Caco-2 (cell line): ENCODE data around the gene COPRS. TPM values are rescaled to one million over a fixed set of nuclear protein-coding genes. Genes with fewer than 3 reads are reported as not detected.

Experiments
- BruUV-seq: library from RNA; stranded (reverse); fragments of 400-500 nt; replicated peaks from 2 replicates; lab custom pipeline; 2021; lab: Mats Ljungman, UMichigan
- CTCF ChIA-PET: fragments of 300-600 bp; sonication (Branson Sonifier 250); formaldehyde crosslinking; loops from one replicate; lab custom pipeline; 2022; ENCODE audit warnings: antibody characterized with exemption; lab: Charles Lee
- POLR2A ChIA-PET: fragments of 300-600 bp; sonication (Branson Sonifier 250); formaldehyde crosslinking; loops from one replicate; lab custom pipeline; 2022; ENCODE audit warnings: antibody characterized with exemption; lab: Charles Lee
- DNase-seq, 2 experiments: peaks; one replicate each; pipeline versions ENCODE4 v3.0.0 to v3.0.0-alpha.2; 2020 to 2022
- H3K27me3 ChIP-seq: replicated peaks from 2 replicates; pipeline ENCODE4 v1.6.0; 2011; ENCODE audit warnings: low read length; ENCODE audit not compliant: control insufficient read depth, insufficient read depth
- H3K36me3 ChIP-seq: 2 replicates; pipeline ENCODE4 v1.5.1; 2011; ENCODE audit warnings: low read length; ENCODE audit not compliant: control insufficient read depth, insufficient read depth
- H3K4me1 ChIP-seq: fragments of 250-450 bp; sonication (Bioruptor Pico); 2 replicates; pipeline ENCODE4 v1.5.1; 2020; ENCODE audit warnings: mild to moderate bottlenecking
- H3K4me3 ChIP-seq: 2 replicates; pipeline ENCODE4 v1.5.1; 2011; ENCODE audit warnings: low read depth, mild to moderate bottlenecking, control low read depth, low read length
- H3K9me3 ChIP-seq: fragments of 250-450 bp; sonication (Bioruptor Pico); 2 replicates; pipeline ENCODE4 v1.5.1; 2020; ENCODE audit warnings: mild to moderate bottlenecking, moderate library complexity
- H3K27ac Mint-ChIP-seq: one replicate; pipeline ENCODE4 v1.8.0; 2022; ENCODE audit warnings: mixed read lengths; ENCODE audit not compliant: unreplicated experiment
- H3K27me3 Mint-ChIP-seq: one replicate; pipeline ENCODE4 v1.8.0; 2022; ENCODE audit warnings: mixed read lengths; ENCODE audit not compliant: insufficient read depth, unreplicated experiment
- H3K36me3 Mint-ChIP-seq: one replicate; pipeline ENCODE4 v1.8.0; 2022; ENCODE audit warnings: mild to moderate bottlenecking, mixed read lengths; ENCODE audit not compliant: insufficient read depth, unreplicated experiment
- H3K4me1 Mint-ChIP-seq: one replicate; pipeline ENCODE4 v1.8.0; 2022; ENCODE audit warnings: low read depth, mixed read lengths; ENCODE audit not compliant: unreplicated experiment
- H3K4me3 Mint-ChIP-seq: one replicate; pipeline ENCODE4 v1.8.0; 2022; ENCODE audit warnings: mild to moderate bottlenecking, moderate library complexity, mixed read lengths; ENCODE audit not compliant: unreplicated experiment
- H3K9me3 Mint-ChIP-seq: one replicate; pipeline ENCODE4 v1.8.0; 2022; ENCODE audit warnings: mixed read lengths; ENCODE audit not compliant: unreplicated experiment
- intact Hi-C: fragments of 100-400 bp; cut with micrococcal nuclease; formaldehyde crosslinking; loops from one replicate; pipeline ENCODE4 v1.10.0; 2022; ENCODE audit not compliant: unreplicated experiment
- total RNA-seq: library from RNA; stranded (reverse); gene quantifications from 2 replicates; pipeline ENCODE4 v1.2.3, GENCODE V29; 2022
- TF ChIP-seq, protein P1 (sequence below), 2 experiments: fragments of 200-600 bp in 1 of 2; IDR thresholded peaks; 1 replicate in 1 of 2; 2 replicates in 1 of 2; pipeline versions ENCODE4 v1.5.1 to v1.8.0; 2011 to 2022; ENCODE audit warnings: antibody characterized with exemption in 1 of 2, control low read depth in 1 of 2, inconsistent platforms in 1 of 2, low read depth in 1 of 2, low read length in 1 of 2, mild to moderate bottlenecking in 1 of 2, moderate library complexity in 1 of 2; ENCODE audit not compliant: insufficient read depth in 1 of 2, severe bottlenecking in 1 of 2, unreplicated experiment in 1 of 2

Gene COPRS
- total RNA-seq, 1 experiment from 2014 or later, result 62.2 TPM

DNA sequence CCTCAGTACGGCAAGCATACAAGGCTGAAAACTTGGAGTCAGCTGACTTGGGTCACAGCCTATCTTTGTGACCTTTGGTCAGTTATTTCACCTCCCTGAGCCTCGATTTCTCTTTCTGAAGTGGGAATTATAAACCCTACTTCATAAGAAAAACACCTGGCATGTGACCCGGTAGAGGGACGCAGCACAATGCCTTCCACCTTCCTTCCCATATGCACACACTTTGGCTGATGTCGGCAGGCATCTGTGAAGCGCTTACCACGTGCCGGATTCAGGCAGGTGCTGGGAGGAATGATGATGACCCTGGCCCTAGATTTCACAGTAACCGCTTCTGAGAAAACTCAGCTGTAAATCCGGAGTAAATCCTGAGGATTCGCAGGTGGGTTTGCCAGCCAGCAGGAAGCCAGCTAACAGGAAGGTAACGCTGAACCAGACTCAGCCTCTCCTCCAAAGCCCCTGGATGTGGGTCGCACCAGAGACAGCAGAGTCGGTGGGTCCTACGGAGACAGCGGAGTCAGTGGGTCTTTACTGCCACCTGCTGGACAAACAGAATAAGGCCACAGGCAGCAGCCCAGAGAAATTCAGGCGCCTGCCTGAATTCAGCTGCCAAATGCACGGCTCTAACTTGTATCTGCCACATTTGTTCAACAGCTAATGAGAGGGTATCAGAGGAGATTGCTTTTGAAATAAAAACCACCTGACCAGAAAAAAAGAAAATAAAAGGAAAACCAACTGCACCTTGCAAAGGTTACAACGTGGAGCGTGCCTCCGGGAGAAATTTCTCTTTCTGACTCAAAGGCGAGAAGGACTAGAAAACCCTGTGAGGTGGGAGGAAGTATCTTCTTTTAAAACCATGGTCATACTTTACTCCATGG lies 16.6 kb downstream of the COPRS start:
- ChIA-PET CTCF (interaction anchor here (0.6 to 2.1 kb wide), 14 partner anchors 17 to 405 kb away, joined by 3 to 30 read pairs (median 4); partner anchors contain the start of gene COPRS), POLR2A (interaction anchor here (0.7 kb wide), 1 partner anchor 283 kb away, joined by 3 read pairs; no protein-coding TSS in a partner anchor)
- Mint-ChIP-seq H3K36me3 (no peaks in the 10 kb centered on the region), H3K27me3 (no peaks in the 10 kb centered on the region), H3K4me1 (peaks cover 7% of the 10 kb centered on the region), H3K4me3 (no peak overlapping the region), H3K9me3 (no peaks in the 10 kb centered on the region), H3K27ac (no peak overlapping the region)
- H3K27me3 ChIP-seq, result no peaks in the 10 kb centered on the region
- intact Hi-C loops, result loop anchor here (1.0 to 5.0 kb wide), 5 partner anchors 38 to 405 kb away; no protein-coding TSS in a partner anchor
- peak overlapping the region; percentile 41 for H3K4me3 ChIP-seq
- no TSS peak for BruUV-seq
- H3K9me3 ChIP-seq, result no peaks in the 10 kb centered on the region
- H3K36me3 ChIP-seq, result no peaks in the 10 kb centered on the region
- peaks cover 6% of the 10 kb centered on the region for H3K4me1 ChIP-seq
- peak; percentile 80 to 86 for DNase-seq
- TF ChIP-seq, protein P1, sequence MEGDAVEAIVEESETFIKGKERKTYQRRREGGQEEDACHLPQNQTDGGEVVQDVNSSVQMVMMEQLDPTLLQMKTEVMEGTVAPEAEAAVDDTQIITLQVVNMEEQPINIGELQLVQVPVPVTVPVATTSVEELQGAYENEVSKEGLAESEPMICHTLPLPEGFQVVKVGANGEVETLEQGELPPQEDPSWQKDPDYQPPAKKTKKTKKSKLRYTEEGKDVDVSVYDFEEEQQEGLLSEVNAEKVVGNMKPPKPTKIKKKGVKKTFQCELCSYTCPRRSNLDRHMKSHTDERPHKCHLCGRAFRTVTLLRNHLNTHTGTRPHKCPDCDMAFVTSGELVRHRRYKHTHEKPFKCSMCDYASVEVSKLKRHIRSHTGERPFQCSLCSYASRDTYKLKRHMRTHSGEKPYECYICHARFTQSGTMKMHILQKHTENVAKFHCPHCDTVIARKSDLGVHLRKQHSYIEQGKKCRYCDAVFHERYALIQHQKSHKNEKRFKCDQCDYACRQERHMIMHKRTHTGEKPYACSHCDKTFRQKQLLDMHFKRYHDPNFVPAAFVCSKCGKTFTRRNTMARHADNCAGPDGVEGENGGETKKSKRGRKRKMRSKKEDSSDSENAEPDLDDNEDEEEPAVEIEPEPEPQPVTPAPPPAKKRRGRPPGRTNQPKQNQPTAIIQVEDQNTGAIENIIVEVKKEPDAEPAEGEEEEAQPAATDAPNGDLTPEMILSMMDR (IDR thresholded peaks at IDR 0.05; ENCODE audit: insufficient read depth in 1 of 2, low read depth in 1 of 2, low read length in 1 of 2, severe bottlenecking in 1 of 2, unreplicated experiment in 1 of 2), result peak; percentile 93 to 95

DNA sequence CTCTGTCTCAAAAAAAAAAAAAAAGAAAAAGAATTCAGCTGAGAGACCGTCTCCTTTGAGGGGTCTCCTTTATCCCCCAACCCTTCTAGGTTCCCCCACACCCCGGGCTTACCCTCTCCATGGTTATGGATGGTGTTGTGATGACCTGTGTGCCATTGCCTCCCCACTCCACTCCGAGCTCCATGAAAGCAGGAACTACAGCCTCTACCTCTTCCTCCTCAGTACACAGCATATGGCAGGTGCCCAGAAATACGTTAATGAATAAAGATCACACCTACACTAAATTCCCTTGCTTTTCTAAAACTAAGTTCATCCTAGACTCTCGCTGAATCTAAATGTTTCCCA lies 17.2 kb downstream of the COPRS start:
- ChIA-PET POLR2A (interaction anchor here (0.7 kb wide), 1 partner anchor 282 kb away, joined by 3 read pairs; no protein-coding TSS in a partner anchor), CTCF (interaction anchor here (0.6 to 2.1 kb wide), 14 partner anchors 11 to 453 kb away, joined by 3 to 30 read pairs (median 4); no protein-coding TSS in a partner anchor)
- intact Hi-C loops, result loop anchor here (1.0 to 5.0 kb wide), 5 partner anchors 37 to 405 kb away; no protein-coding TSS in a partner anchor
- H3K36me3 ChIP-seq, result no peaks in the 10 kb centered on the region
- H3K27me3 ChIP-seq, result no peaks in the 10 kb centered on the region
- no peaks in the 10 kb centered on the region for H3K36me3 Mint-ChIP-seq
- no peak overlapping the region for H3K4me3 Mint-ChIP-seq
- no peaks in the 10 kb centered on the region for H3K9me3 ChIP-seq
- no peaks in the 10 kb centered on the region for H3K9me3 Mint-ChIP-seq
- peaks cover 6% of the 10 kb centered on the region for H3K4me1 ChIP-seq
- DNase-seq, result no peak
- TF ChIP-seq, protein P1 (IDR thresholded peaks at IDR 0.05; ENCODE audit: insufficient read depth in 1 of 2, low read depth in 1 of 2, low read length in 1 of 2, severe bottlenecking in 1 of 2, unreplicated experiment in 1 of 2), result no peak
- BruUV-seq, result TSS peak; percentile 40
- H3K4me1 Mint-ChIP-seq, result peaks cover 7% of the 10 kb centered on the region
- no peaks in the 10 kb centered on the region for H3K27me3 Mint-ChIP-seq
- peak overlapping the region; percentile 41 for H3K4me3 ChIP-seq
- H3K27ac Mint-ChIP-seq, result no peak overlapping the region

DNA sequence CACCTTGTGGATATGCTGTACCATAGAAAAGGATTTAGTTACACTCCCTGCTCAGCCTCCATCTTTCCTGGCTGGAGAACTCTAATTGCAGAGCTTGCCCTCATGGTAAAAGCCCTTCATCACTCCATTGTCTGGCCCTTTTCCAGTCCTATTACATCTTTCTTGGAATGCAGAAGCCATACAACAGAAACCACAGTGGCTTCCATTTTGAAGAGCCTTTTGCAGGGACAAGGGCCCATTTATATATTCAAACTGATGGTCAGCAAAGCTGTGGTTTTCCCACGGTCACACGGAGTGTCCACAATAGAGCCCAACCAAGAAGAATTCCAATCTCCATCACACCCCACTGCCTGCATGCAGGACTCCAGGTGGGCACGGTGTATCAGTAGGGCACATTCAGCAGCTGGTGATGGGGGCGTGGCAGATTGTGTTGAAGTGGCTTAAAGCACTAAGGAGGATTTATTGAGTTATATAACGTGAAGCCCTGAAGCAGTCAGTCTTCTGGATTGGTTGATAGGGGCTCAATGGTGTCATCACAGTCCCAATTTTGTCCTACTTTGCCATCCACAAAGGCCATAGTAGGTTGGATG lies 20.3 kb downstream of the COPRS start:
- Histone ChIP-seq H3K36me3 (no peaks in the 10 kb centered on the region), H3K4me1 (peaks cover 6% of the 10 kb centered on the region), H3K4me3 (no peak overlapping the region), H3K27me3 (no peaks in the 10 kb centered on the region), H3K9me3 (no peaks in the 10 kb centered on the region)
- Mint-ChIP-seq H3K36me3 (peaks cover 6% of the 10 kb centered on the region), H3K27me3 (no peaks in the 10 kb centered on the region), H3K4me1 (no peaks in the 10 kb centered on the region), H3K4me3 (no peak overlapping the region), H3K9me3 (no peaks in the 10 kb centered on the region), H3K27ac (no peak overlapping the region)
- BruUV-seq, result no TSS peak
- DNase-seq, result no peak
- POLR2A ChIA-PET, result no interaction called here
- intact Hi-C loops, result no loop called here
- TF ChIP-seq, protein P1 (IDR thresholded peaks at IDR 0.05; ENCODE audit: insufficient read depth in 1 of 2, low read depth in 1 of 2, low read length in 1 of 2, severe bottlenecking in 1 of 2, unreplicated experiment in 1 of 2), result no peak
- CTCF ChIA-PET, result no interaction called here
